A549 (cell line): ENCODE results near the gene CSNK1E.

ENCODE experiments used
- HOXA7 ChIP-seq: fragments of 250-450 bp; sonication (Bioruptor Pico); IDR thresholded peaks from 2 replicates; pipeline ENCODE4 v1.5.0; 2020; ENCODE audit warnings: mild to moderate bottlenecking, moderate library complexity
- JUN ChIP-seq, 2 experiments: fragments of >200 bp; sonication (Bioruptor Twin); formaldehyde crosslinking; IDR thresholded peaks; 2 replicates in 1 of 2; 3 replicates in 1 of 2; pipeline ENCODE4 v1.6.1; 2016 to 2017
- NFE2L2 ChIP-seq: fragments of 150-350 bp; conservative IDR thresholded peaks from 2 replicates; pipeline ENCODE4 v1.6.1; 2014; ENCODE audit warnings: low read length
- PHF8 ChIP-seq: fragments of 200-600 bp; sonication (generic); IDR thresholded peaks from 2 replicates; pipeline ENCODE4 v1.6.1; 2016; ENCODE audit warnings: low read depth, mild to moderate bottlenecking, antibody characterized with exemption, moderate library complexity, borderline replicate concordance
- POLR2A ChIP-seq: IDR thresholded peaks from 2 replicates; pipeline ENCODE4 v1.6.1; 2012; ENCODE audit warnings: mild to moderate bottlenecking, low read length
- TF ChIP-seq, protein P1 (sequence below): fragments of >200 bp; sonication (Bioruptor Twin); formaldehyde crosslinking; IDR thresholded peaks from 3 replicates; pipeline ENCODE4 v1.5.1; 2016

- TF ChIP-seq HOXA7 (CRISPR knock-in tag), result no peak
- TF ChIP-seq, protein P1, sequence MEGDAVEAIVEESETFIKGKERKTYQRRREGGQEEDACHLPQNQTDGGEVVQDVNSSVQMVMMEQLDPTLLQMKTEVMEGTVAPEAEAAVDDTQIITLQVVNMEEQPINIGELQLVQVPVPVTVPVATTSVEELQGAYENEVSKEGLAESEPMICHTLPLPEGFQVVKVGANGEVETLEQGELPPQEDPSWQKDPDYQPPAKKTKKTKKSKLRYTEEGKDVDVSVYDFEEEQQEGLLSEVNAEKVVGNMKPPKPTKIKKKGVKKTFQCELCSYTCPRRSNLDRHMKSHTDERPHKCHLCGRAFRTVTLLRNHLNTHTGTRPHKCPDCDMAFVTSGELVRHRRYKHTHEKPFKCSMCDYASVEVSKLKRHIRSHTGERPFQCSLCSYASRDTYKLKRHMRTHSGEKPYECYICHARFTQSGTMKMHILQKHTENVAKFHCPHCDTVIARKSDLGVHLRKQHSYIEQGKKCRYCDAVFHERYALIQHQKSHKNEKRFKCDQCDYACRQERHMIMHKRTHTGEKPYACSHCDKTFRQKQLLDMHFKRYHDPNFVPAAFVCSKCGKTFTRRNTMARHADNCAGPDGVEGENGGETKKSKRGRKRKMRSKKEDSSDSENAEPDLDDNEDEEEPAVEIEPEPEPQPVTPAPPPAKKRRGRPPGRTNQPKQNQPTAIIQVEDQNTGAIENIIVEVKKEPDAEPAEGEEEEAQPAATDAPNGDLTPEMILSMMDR, result no peak
- TF ChIP-seq NFE2L2, result no peak
- no peak for TF ChIP-seq PHF8
- TF ChIP-seq JUN (IDR thresholded peaks at IDR 0.05), result no peak
- no peak for TF ChIP-seq POLR2A
Observed at GRCh38 chr22:38327805-38328204, 10.6 kb upstream of the CSNK1E start.
